Activated CD8-positive, alpha-beta memory T cell treated with anti-CD3 and anti-CD28 coated beads, Interleukin-2, amount 50 U/mL, for 24 hours (primary cell): ENCODE data around the gene RGP1.

Source experiments
- DNase-seq: peaks from one replicate; pipeline ENCODE4 v3.0.0-alpha.2; 2020; ENCODE audit errors: extremely low read depth

Gene RGP1

GRCh38 chr9:35748858-35749514 is at the start of gene RGP1, which contains the start of gene GBA2:
TSS of gene RGP1 (plus strand) at chr9:35749287. CDS start at chr9:35749756, 469 bp downstream.
TSS of gene GBA2 (minus strand) at chr9:35749228. CDS start at chr9:35748704, 524 bp downstream.
- DNase-seq: no peak

- DNase-seq: no peak
These were observed 49.1 kb upstream of the RGP1 start for GRCh38 chr9:35700031-35700430.

GRCh38 chr9:35700942-35701341 is 48.1 kb upstream of the RGP1 start:
- DNase-seq: no peak

- no peak for DNase-seq
These were observed 46.4 kb upstream of the RGP1 start for GRCh38 chr9:35702696-35703095.

GRCh38 chr9:35703906-35704672 is 45.0 kb upstream of the RGP1 start:
- DNase-seq: no peak

- no peak for DNase-seq
These were observed 43.7 kb upstream of the RGP1 start for GRCh38 chr9:35705372-35705771.

- no peak for DNase-seq
These were observed 43.2 kb upstream of the RGP1 start for GRCh38 chr9:35705836-35706430.

GRCh38 chr9:35706951-35707350 is 42.1 kb upstream of the RGP1 start:
- no peak for DNase-seq

GRCh38 chr9:35708146-35708545 is 40.9 kb upstream of the RGP1 start:
- no peak for DNase-seq

- no peak for DNase-seq
These were observed 38.1 kb upstream of the RGP1 start for GRCh38 chr9:35710818-35711500.

GRCh38 chr9:35711501-35712428 is 37.3 kb upstream of the RGP1 start:
- no peak for DNase-seq

GRCh38 chr9:35712762-35713400 is 36.2 kb upstream of the RGP1 start:
- DNase-seq: no peak

- DNase-seq: no peak
These were observed 35.5 kb upstream of the RGP1 start for GRCh38 chr9:35713578-35713977.

- no peak for DNase-seq
These were observed 35.0 kb upstream of the RGP1 start for GRCh38 chr9:35714123-35714522.

GRCh38 chr9:35714579-35715252 is 34.4 kb upstream of the RGP1 start:
- DNase-seq: no peak

GRCh38 chr9:35716230-35716629 is 32.9 kb upstream of the RGP1 start:
- no peak for DNase-seq

- no peak for DNase-seq
These were observed 31.8 kb upstream of the RGP1 start for GRCh38 chr9:35717132-35717870.

GRCh38 chr9:35718721-35719511 is 30.2 kb upstream of the RGP1 start:
- DNase-seq: no peak

- no peak for DNase-seq
These were observed 29.5 kb upstream of the RGP1 start for GRCh38 chr9:35719546-35719945.
